NCI-H2227 treated with DMSO at 0.1 percent for 48 hours (cell line): ENCODE results near the gene TMEM86A.
"Not testable (repeated sequence)": the region's sequence is repeated elsewhere in the genome, so short reads cannot be mapped to it uniquely, and the experiment has no call there.

Source experiments
- DNase-seq: peaks from one replicate; lab custom pipeline; 2025; lab: John Stamatoyannopoulos, UW

Gene TMEM86A, protein sequence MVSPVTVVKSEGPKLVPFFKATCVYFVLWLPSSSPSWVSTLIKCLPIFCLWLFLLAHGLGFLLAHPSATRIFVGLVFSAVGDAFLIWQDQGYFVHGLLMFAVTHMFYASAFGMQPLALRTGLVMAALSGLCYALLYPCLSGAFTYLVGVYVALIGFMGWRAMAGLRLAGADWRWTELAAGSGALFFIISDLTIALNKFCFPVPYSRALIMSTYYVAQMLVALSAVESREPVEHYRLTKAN

DNA sequence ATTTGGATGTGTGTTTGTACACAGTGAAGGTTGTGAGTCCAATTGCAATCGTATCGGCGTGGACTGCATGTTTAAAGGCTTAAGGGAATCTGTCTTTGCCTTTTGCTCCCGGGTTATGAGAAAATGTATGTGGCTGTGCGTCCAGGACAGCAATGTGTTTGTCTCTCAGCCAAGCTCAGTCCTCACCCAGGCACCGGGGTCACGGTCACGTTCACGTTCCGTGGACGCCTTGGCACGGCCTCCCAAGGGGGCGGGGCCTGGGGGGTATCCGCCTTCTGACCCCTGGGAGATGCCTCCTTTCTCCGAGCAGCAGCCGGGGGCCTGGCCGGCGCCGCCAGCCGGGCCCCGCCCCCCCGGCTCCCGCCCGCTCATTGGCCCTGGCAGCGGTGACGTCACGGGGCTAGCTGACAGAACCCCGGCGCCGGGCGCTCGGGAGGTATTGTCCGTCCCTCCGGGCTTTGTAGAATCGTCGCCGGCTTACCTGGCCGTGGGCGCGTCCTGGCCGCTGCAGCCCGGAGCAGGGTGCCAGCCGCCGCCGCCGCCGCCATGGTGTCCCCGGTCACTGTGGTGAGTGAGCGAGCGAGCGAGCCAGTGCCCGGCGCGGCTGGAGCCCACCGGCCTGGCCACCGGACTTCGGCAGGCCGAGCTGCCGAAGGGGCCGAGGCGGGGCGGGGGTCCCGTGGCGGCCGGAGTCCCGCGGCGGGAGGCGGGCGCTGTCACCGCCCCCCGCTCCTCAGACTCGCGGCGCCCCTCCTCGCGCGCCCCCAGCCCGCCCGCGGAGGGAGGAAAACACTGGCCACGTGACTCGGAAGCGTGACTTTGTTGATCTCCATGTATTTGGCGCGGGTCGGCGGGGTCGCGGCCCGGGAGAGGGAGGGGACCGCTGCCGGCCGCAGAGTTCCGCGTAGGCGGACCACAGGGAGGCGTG lies at the start of gene TMEM86A:
TSS of gene TMEM86A (plus strand) at position 439 of the 928 bp plus-strand sequence. CDS start at position 547, 108 bp downstream.
- DNase-seq, result peak; percentile 78

DNA sequence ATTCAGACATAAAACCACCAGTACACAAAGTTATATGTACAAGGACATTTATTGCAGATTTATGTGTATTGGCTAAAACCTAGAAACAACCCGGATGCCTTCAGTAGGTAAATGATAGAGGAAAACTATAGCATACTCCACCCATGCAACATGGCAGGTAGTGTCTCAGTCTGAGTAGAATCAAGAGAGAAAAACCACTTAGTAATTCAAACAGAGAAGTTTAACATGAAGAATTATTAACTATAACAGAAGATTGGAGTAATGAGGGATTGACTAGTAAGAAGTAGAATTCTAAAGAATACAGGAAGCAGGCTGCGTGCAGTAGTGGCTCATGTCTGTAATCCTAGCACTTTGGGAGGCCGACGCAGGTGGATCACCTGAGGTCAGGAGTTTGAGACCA lies 48.2 kb upstream of the TMEM86A start:
- DNase-seq, result no peak

DNA sequence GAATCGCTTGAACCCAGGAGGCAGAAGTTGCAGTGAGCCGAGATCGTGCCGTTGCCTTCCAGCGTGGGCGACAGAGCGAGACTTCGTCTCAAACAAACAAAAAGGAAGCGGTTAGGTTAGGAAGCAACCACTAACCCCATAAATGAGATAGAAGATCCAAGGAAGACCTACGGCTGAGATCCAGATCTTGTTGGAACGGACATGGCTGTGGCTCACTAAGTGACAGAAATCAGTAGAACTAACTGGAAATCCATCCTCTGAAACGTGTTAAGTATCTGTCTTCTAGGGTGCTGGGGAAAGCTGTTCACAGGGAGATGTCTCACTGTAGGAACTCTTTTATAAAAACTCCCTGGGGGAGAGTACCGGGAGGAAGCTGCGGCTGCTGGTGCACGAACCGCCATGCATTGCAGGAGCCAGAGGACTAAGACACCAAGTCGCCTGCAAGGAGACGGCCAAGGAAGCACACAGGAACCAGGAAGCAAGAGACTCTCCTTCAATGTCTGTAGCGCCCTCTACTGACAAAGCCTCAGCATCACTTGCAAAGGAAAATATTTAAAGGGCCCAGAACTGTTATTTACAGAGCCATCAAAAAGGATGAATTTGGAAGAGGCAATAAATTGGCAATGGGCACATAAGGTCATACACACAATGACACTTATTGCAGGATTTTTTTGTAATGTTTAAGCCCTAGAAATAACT lies 47.6 kb upstream of the TMEM86A start:
- no peak for DNase-seq

DNA sequence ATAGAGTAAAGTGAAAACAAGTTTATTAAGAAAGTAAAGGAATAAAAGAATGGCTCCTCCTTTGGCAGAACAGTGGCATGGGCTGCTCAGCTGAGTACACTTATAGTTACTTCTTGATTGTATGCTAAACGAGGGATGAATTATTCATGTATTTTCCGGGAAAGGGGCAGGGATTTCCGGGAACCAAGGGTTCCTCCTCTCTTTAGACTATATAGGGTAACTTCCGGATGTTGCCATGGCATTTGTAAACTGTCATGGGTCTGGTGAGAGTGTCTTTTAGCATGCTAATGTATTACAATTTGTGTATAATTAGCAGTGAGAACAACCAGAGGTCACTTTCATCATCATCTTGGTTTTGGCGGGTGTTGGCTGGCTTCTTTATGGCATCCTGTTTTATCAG lies 40.9 kb upstream of the TMEM86A start:
- no peak for DNase-seq

DNA sequence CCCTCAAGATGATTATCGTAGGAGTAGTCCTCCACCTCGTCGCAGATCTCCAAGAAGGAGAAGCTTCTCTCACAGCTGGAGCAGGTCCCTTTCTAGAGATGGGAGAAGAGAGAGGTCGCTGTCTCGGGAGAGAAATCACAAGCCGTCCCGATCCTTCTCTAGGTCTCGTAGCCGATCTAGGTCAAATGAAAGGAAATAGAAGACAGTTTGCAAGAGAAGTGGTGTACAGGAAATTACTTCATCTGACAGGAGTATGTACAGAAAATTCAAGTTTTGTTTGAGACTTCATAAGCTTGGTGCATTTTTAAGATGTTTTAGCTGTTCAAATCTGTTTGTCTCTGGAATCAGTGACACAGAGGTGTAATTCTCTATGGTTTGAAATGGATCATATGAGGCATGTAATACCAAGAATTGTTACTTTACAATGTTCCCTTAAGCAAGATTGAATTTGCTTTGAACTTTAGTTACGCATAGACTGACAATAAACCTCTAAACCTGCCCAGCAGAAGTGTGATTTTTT lies 33.2 kb upstream of the TMEM86A start:
- not testable (repeated sequence) for DNase-seq

DNA sequence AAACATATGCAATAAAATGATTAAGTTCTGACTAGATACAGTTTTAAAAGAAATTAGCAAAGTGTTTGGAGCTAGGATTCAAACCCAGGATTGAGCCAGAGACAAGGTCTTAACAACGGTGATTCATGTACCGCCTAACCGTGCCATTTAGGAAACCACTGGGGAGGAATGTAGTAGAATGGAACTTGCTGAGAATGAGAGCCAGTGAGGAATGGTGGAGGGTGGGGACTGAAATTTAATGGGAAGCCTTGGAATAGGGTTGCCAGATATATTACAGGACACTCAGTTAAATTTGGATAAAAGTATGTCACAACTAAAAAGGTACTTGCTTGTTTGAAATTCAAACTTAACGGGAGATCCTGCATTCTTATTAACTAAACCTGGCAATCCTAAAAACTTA lies 30.4 kb upstream of the TMEM86A start:
- DNase-seq, result no peak

DNA sequence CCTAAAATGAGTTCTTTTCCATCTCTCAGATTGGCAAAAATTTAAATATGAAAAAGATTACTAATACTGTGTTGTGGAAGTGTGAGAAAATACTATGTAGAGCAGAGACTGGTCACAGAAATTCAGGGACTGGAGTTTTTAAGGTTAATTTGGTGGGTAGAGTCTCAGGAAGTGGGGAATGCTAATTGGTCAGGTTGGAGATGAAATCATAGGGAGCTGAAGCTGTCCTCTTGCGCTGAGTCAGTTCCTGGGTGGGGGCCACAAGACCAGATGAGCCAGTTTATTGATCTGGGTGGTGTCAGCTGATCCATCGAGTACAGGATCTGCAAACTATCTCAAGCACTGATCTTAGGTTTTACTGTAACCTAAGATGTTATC lies 29.4 kb upstream of the TMEM86A start:
- DNase-seq, result no peak

DNA sequence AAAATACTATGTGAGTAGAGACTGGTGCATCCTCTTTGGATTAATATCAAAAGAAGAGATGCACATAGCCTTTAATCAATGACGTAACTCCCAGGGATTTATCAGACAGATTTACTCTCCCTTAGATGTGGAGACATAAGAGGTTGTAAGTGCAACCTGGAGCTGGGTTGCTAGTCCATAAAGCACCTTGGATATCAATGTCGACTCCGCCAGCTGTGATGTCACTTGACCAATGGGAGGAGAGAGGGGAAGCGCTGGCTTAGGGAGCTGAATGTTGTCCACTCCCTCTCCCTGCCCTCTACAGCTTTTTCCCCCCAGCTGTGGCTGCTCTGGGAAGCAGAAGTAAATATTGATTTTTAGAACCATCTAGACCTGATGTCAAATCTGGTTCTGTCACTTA lies 28.9 kb upstream of the TMEM86A start:
- no peak for DNase-seq

DNA sequence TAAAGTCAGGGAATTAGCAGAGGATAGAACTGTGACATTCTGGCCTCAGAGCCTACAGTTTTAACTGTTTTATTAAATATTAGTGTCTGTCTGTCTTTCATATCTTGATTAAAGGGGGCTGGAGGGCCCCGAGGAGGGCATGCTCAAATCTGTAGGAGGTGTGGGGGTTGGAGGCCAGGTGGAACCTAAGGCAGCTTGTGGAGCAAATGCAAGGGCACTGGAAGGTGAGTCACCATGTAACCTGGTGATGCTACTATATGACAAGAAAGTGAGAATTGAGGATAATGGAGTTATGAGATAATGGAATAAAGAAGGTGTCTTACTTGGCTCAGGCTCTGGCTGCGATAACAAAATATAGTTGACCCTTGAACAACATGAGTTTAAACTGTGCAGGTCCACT lies 27.3 kb upstream of the TMEM86A start:
- no peak for DNase-seq

DNA sequence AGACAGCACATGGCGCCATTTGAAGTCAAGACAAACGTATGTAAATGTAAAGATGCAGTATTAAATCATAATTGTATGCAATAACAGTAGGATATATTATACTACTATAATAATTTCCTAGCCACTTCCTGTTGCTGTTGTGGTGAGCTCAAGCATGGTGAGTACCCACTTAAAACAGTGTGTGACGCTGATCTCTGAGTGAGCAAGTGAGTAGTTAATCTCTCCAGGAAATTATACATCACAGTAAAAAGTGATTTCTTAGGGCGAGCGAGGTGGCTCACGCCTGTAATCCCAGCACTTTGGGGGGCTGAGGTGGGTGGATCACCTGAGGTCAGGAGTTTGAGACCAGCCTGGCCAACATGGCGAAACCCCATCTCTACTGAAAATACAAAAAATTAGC lies 26.4 kb upstream of the TMEM86A start:
- DNase-seq, result not testable (repeated sequence)

DNA sequence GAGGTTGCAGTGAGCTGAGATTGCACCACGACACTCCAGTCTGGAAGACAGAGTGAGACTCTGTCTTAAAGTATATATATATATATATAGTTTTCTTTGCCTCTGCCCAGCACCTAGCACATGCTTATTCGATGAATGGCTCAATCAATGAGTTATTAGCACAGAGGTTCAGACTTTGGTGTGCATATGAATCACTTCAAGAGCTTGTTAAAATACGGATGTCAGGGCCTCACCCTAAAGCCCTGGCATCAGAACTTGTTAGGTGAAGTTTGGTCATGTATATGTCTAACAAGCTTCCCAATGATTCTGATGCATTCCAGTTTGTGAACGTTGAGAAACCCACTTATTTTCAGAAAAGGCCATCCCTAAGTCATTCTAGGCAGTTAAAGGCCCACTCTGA lies 21.8 kb upstream of the TMEM86A start:
- DNase-seq, result no peak

DNA sequence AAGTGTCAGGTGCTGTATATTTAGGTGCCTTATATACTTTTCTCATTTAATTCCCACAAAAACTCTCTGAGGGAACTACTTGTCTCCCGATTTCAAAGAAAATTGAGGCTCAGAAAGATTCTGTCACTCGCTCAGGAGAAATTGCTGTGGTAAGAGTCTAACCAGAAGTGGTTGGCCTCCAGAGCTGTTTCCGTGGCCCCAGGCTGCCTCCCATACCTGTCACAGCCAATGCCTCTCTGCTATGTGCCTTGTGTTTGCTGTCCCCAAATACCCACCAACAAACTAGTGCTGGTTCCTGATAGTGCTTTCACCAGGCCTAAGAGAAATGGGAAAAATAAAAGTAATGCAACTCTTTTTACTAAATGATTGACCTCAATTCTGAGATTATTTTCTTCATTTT lies 21.0 kb upstream of the TMEM86A start:
- no peak for DNase-seq

DNA sequence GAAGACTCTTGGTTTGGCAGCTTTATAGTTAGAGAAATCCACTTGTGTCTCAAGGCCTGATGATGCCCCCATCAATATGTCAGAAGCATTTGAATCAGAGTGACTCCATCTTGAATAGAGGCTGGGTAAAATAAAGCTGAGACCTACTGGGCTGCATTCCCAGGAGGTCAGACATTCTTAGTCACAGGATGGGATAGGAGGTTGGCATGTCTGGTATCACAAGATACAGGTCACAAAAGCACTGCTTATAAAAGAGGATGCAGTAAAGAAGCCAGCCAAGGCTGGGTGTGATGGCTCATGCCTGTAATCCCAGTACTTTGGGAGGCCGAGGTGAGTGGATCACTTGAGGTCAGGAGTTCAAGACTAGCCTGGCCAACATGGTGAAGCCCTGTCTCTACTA lies 16.6 kb upstream of the TMEM86A start:
- DNase-seq, result not testable (repeated sequence)

DNA sequence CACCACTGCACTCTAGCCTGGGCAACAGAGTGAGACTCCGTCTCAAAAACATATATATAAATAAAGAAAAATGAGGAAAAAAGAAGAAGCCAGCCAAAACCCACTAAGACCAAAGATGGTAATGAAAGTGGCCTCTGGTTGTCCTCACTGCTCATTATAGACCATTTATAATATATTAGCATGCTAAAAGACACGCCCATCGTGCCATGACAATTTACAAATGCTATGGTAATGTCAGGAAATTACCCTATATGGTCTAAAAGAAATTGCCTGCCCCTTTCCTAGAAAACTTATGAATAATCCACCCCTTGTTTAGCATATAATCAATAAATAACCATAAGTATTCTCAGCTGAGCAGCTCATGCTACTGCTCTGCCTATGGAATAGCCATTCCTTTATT lies 16.1 kb upstream of the TMEM86A start:
- no peak for DNase-seq

DNA sequence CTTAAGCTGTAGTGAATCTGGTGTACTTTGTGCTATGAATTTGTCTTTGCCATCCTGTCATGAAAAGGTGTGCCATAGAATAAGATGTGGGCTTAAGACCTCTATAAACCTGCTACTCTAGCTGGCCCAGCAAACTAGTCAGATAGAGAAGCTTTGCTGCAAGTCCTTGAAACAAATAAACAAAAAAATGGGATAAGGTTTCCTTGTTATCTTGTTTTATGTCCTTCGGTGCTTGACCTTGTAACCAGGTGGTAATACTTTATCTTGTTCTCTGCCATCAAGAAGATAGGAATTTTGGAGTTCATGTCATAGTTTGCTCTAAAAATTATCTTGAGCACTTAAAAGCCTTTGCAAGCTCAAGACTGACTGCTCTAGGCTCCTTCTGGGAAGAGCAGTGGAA lies 14.3 kb upstream of the TMEM86A start:
- no peak for DNase-seq

DNA sequence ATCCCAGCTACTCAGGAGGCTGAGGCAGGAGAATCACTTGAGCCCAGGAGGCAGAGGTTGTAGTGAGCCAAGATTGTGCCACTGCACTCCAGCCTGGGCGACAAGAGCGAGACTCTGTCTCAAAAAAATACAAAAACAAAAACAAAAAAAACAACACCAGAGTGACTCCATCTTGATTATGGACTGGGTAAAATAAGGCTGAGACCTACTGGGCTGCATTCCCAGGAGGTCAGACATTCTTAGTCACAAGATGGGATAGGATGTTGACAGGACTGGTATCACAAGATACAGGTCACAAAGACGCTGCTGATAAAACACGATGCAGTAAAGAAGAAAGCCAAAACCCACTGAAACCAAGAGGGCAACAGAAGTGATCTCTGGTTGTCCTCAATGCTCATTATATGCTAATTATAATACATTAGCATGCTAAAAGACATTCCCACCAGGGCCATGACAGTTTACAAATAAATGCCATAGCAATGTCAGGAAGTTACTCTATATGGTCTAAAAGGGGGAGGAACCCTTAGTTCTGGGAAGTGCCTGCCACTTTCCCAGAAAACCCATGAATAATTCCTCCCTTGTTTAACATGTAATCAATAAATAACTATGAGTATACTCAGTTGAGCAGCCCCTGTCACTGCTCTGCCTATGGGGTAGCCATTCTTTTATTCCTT lies 7.0 kb upstream of the TMEM86A start:
- DNase-seq, result not testable (repeated sequence)

DNA sequence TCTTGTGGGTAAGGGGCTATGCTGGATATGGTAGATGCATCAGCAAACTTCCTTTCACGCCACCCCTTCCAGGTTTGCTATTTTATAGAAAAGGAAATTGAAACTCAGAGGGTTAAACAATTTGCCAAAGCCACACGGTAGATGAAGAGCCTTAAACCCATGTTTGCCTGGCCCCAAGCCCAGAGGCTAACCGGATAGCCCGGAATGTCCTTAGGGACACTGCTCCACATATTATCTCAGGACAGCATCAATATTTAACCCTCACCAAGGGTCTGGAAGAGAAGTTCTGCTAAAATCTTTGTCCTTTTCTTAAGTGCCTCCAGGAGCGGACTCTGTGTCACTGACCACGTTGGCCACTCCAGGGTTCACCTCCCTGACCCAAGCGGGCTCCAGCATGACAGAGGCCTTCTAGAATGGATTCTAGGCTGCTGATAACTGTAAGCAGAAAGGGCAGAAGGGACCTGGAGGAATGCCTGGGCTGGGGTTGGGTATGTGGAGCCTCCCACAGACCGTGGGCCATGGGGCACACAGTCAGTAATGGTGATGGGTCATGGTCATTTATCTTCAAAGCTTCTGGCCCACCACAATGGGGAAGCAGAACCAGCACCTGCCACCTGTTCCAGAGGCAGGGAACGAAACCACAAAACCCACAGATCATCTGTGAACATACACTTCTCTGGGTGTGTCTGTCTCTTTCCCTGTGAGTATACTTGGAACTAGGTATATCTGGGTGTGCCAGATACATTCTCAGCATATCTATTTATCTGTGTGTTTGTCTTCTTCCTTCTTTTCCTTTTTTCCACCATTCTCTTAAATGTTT lies 5.4 kb upstream of the TMEM86A start:
- DNase-seq, result no peak

DNA sequence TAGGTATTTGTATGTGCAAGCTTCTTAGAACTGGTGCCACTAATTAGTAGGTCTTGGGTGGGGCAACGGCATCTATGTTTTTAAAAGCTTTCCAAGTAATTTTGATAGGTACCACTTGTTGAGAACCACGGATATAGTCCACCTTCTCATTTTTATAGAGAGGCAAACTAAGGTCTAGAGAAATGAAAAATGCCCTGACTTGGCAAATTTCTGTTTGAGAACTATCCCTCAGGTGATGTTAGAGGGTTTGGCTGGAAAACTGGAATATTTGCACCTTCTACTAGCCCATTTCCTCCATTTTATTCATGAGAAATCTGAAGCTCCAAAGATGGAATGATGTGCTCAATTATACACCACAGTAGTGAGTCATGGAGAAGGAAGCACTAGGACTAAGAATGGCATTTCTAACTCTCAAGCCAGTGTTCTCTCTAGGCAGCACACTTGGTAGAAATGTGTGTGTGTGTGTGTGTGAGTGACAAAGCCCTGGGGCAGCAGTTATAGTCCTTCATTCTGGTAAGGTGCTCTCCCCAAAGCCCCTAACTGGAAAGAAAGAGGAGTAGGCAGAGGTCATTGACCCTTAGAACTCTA lies 1.8 kb upstream of the TMEM86A start:
- DNase-seq, result no peak

DNA sequence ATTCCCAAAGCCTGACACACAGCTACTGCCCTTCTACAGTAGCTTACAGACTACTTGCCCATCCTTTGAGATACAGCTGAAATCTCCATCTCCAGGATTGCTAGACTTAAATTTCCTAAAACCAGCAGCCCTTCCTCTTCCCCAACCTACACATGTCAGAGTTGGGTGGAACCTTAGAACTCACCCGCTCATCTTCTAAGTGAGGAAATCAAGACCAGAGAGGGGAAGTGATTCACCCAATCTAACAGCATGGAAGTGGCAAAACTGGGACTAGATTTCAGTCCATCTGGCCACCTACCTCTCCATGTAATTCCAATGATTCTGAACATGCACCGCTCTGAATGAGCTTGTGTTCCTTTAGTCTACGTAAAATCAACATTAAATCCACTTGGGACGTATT lies 1.0 kb upstream of the TMEM86A start:
- no peak for DNase-seq

DNA sequence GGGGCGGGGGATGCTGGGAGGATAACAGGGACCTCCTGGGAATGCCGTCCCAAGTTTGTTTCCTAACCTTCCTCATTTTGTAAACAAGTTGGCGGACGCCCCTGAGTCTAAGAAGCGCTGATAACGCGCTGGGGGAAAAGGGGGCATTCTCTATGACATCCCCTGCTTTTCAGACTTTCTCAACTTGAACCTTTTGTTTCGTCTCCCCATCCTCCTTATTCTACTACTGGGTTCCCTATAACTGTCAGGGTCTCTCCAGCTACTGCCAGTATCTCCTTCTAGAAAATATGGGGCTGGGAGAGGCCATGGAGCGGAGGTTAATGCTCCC lies 654 bp downstream of the TMEM86A start:
- DNase-seq, result no peak

DNA sequence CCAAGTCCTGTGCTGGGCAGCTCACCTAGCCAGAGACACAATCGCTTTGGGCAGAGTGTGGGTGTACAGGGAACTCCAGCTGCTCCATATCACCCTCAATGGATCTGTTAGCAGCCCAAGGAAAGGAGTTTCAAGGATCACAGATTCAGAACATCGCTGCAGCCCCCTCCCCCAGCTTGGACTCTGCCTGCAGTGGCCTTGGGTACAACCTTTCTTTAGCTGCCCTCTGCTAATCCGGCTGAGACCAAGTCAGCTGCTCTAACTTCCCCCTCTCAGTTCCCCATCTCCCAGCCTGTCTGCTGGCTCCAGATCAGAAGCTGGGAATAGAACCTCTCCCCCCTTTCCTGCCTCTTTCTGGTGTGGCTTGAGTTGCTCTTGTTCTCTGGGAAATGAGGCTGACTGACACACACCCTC lies 1.3 kb downstream of the TMEM86A start:
- no peak for DNase-seq
